AG04450 (cell line): ENCODE results near the gene PDK1. TPM values are rescaled to one million over a fixed set of nuclear protein-coding genes. Genes with fewer than 3 reads are reported as not detected.

ENCODE experiments used
- CTCF ChIA-PET: fragments of 300-600, 350-600 bp; formaldehyde crosslinking; extraction: SDS; loops from one replicate; lab custom pipeline; 2022; ENCODE audit warnings: antibody characterized with exemption, inconsistent platforms; lab: Charles Lee
- POLR2A ChIA-PET: fragments of 350-600 bp; formaldehyde crosslinking; extraction: SDS; loops from one replicate; lab custom pipeline; 2021; ENCODE audit warnings: antibody characterized with exemption, inconsistent platforms; lab: Yijun Ruan, JAX
- DNase-seq: peaks from one replicate; pipeline ENCODE4 v3.0.0-alpha.2; 2011; ENCODE audit warnings: low read depth, low spot score
- H3K27ac ChIP-seq: one replicate; pipeline ENCODE4 v1.5.1; 2012; ENCODE audit warnings: low read depth, low read length, control low read depth
- H3K27me3 ChIP-seq: one replicate; pipeline ENCODE4 v1.6.0; 2012; ENCODE audit warnings: low read length; ENCODE audit not compliant: control insufficient read depth, insufficient read depth
- H3K4me3 ChIP-seq: 2 replicates; pipeline ENCODE4 v1.5.1; 2011; ENCODE audit warnings: mild to moderate bottlenecking, low read depth, low read length, control low read depth
- H3K9me3 ChIP-seq: 2 replicates; pipeline ENCODE4 v1.5.1; 2012; ENCODE audit warnings: low read length; ENCODE audit not compliant: control insufficient read depth, insufficient read depth
- CTCF ChIP-seq: IDR thresholded peaks from 2 replicates; pipeline ENCODE4 v1.5.1; 2011; ENCODE audit warnings: low read depth, low read length, control low read depth, inconsistent platforms
- polyA plus RNA-seq: library from polyadenylated mRNA; depleted of rRNA; stranded (reverse); fragments of >200 nt; gene quantifications from 2 replicates; pipeline ENCODE4 v1.2.3, GENCODE V29; 2011

Gene PDK1
- polyA plus RNA-seq, 1 experiment = 32.8 TPM

DNA sequence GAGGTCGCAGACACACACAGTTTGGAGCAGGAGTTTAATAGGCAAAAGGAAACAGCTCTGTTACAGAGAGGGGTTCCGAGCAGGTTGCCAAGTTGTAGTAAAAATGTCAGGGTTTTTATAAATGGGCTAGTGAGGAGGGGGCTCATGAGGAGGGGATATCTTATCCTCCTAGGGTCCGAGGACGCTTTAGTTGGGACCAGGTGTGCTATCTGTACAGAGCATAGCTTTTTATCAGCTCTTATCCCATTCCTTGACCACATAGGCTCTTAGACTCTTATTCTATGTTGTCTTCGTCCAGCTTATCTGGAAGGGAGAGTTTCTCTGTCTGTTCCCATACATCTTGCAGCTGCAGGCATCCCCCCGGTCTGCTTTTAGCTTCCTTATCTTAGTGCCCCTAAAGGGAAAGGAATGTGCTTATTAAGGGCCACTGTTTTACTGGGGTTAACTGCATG is 44.7 kb downstream of the PDK1 start:
- POLR2A ChIA-PET = no interaction called here
- CTCF ChIA-PET = no interaction called here
- TF ChIP-seq CTCF = no peak
- no peak overlapping the region for H3K4me3 ChIP-seq
- H3K27ac ChIP-seq = no peak overlapping the region
- no peak for DNase-seq
- H3K9me3 ChIP-seq = no peaks in the 10 kb centered on the region
- H3K27me3 ChIP-seq = no peaks in the 10 kb centered on the region

DNA sequence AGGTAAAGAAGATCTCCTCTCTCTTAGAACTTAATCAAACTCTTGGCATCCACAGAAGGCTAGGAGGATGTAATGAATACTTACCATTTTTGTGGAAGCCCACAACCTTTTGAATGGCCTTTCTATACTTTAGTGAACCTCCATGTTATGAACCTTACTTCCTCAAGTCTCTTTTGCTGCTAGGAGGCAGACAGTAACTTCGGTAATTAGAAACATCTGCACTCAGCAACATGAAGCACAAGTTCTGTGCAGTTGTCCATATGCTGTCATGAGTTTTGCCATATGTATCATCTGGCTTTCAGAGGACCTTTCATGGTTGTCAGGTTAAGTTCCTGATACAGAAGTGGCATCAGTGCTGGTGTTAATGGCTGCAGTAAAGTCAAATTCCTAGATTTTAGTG is 50.4 kb downstream of the PDK1 start:
- Histone ChIP-seq H3K9me3 (no peaks in the 10 kb centered on the region), H3K4me3 (no peak overlapping the region), H3K27me3 (no peaks in the 10 kb centered on the region), H3K27ac (no peak overlapping the region)
- TF ChIP-seq CTCF = no peak
- ChIA-PET CTCF (interaction anchor here (1.7 kb wide), 1 partner anchor 13 kb away, joined by 9 read pairs; no protein-coding TSS in a partner anchor), POLR2A (no interaction called here)
- no peak for DNase-seq

DNA sequence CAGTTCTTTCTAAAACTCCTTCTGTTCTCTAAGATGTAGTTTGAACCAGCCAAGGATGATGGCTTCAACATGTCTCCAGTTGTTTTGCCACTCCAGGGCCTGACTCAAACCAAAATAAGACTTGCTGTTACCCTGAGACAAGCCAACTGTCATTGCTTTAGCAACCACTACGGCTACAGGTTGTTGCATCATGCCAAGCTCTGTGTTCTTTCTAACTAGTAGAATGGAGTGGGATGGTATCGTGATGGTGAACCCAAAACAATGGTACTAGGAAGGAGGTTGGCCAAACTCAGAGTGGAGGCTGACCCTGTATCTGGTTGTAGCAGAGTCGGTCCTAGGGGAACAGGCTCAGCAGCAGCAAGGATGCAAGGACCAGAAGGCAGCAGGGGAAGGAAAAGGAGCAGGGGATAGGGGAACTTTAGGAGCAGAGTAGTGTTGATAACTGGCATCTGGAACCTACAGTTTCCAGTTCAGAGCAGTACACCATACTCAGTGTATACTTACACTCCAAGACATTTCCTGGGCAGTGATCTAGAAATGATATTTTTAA is 51.6 kb downstream of the PDK1 start:
- no peak for TF ChIP-seq CTCF
- H3K9me3 ChIP-seq = no peaks in the 10 kb centered on the region
- ChIA-PET CTCF (interaction anchor here (1.5 kb wide), 1 partner anchor 13 kb away, joined by 10 read pairs; no protein-coding TSS in a partner anchor), POLR2A (no interaction called here)
- no peak overlapping the region for H3K27ac ChIP-seq
- H3K27me3 ChIP-seq = no peaks in the 10 kb centered on the region
- no peak overlapping the region for H3K4me3 ChIP-seq
- DNase-seq = no peak

DNA sequence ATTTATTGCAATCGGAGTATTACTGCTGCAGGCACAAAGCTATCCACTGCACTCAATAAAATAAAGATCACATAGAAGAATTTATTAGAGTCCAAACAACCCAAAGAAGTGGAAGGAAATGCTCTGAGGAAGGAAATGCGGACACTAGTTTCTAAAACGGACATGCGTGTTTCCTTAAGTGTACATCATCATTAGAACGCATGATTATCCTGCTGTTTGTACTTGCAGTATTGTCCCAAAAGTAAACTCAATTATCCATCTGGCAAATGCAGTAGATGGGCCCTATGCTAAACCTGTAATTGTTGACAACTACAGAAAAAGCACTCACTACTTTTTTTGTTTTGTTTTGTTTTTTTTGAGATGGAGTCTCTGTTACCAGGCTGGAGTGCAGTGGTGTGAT is 53.6 kb downstream of the PDK1 start:
- POLR2A ChIA-PET = no interaction called here
- Histone ChIP-seq H3K9me3 (no peaks in the 10 kb centered on the region; the same call in 1 of the 2 replicates), H3K4me3 (no peak overlapping the region), H3K27me3 (no peaks in the 10 kb centered on the region), H3K27ac (no peak overlapping the region)
- DNase-seq = no peak
- TF ChIP-seq CTCF = no peak
- CTCF ChIA-PET = interaction anchor here (1.1 kb wide), 1 partner anchor 71 kb away, joined by 3 read pairs; no protein-coding TSS in a partner anchor

DNA sequence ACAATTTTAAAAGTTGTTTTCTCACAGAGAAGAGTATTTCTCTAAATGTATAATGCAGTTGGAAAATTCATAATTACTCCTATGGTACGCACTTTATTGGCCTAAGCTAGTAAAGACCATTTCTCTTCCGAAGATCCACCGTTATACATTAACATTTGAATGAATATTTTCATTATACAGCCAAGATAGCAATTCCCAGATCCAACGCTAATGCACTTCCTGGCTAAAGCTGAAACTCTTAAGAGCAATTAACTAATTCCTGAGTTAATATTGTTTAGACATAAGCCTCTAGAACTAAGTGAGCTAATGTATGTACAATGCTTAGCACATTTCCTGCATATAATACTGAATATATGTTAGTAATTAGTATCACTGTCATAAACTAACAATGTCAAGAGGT is 56.2 kb downstream of the PDK1 start:
- TF ChIP-seq CTCF = no peak
- DNase-seq = no peak
- no peak overlapping the region for H3K4me3 ChIP-seq
- H3K27me3 ChIP-seq = no peaks in the 10 kb centered on the region
- POLR2A ChIA-PET = no interaction called here
- H3K27ac ChIP-seq = no peak overlapping the region
- CTCF ChIA-PET = interaction anchor here (0.9 to 2.5 kb wide), 4 partner anchors 14 to 50 kb away, joined by 3 to 17 read pairs (median 5); no protein-coding TSS in a partner anchor
- H3K9me3 ChIP-seq = no peaks in the 10 kb centered on the region; the same call in 1 of the 2 replicates
